Tibial artery (tissue), 4 donors: ENCODE measurements around the gene RPTOR.

Source experiments
- DNase-seq, 2 donors: peaks; one replicate each; pipeline ENCODE4 v3.0.0-alpha.2; 2019
- H3K27ac ChIP-seq, 2 donors: fragments of 200-600 bp; sonication (generic) in 1 of 2; 1 replicate in 1 of 2; 2 replicates in 1 of 2; pipeline ENCODE4 v1.5.1; 2018 to 2019; ENCODE audit warnings: mild to moderate bottlenecking in 1 of 2
- H3K27me3 ChIP-seq, 2 donors: fragments of 200-600 bp; sonication (generic) in 1 of 2; one replicate each; pipeline versions ENCODE4 v1.5.1 to v1.6.0; 2016 to 2019
- H3K36me3 ChIP-seq, 3 donors: fragments of 200-600 bp; sonication (generic) in 2 of 3; one replicate each; pipeline ENCODE4 v1.5.1; 2016 to 2019; ENCODE audit warnings: mild to moderate bottlenecking in 2 of 3
- H3K4me1 ChIP-seq, 4 donors: fragments of 200-600 bp; sonication (generic) in 2 of 4; 1 replicate in 3 of 4; 2 replicates in 1 of 4; pipeline ENCODE4 v1.5.1; 2016 to 2019
- H3K4me3 ChIP-seq, 2 donors: fragments of 200-600 bp; sonication (generic) in 1 of 2; 1 replicate in 1 of 2; 2 replicates in 1 of 2; pipeline ENCODE4 v1.5.1; 2018 to 2019; ENCODE audit warnings: mild to moderate bottlenecking in 2 of 2
- H3K9me3 ChIP-seq, 3 donors: fragments of 200-600 bp; sonication (generic) in 1 of 3; one replicate each; pipeline ENCODE4 v1.5.1; 2016 to 2019
- intact Hi-C: fragments of 100-400 bp; cut with DNase I; formaldehyde crosslinking; loops from one replicate; pipeline ENCODE4 v1.15.0; 2023; ENCODE audit warnings: low total_unique reads
- TF ChIP-seq, protein P1 (sequence below), 2 experiments: fragments of 200-600 bp in 1 of 2; fragments of 450-650 bp in 1 of 2; IDR thresholded peaks; one replicate each; pipeline ENCODE4 v1.5.1; 2017 to 2019; ENCODE audit warnings: antibody characterized with exemption in 2 of 2, mild to moderate bottlenecking in 1 of 2, moderate library complexity in 1 of 2

RPTOR gene

GRCh38 chr17:80650751-80651518 lies 106.3 kb downstream of the RPTOR start:
- TF ChIP-seq, protein P1, sequence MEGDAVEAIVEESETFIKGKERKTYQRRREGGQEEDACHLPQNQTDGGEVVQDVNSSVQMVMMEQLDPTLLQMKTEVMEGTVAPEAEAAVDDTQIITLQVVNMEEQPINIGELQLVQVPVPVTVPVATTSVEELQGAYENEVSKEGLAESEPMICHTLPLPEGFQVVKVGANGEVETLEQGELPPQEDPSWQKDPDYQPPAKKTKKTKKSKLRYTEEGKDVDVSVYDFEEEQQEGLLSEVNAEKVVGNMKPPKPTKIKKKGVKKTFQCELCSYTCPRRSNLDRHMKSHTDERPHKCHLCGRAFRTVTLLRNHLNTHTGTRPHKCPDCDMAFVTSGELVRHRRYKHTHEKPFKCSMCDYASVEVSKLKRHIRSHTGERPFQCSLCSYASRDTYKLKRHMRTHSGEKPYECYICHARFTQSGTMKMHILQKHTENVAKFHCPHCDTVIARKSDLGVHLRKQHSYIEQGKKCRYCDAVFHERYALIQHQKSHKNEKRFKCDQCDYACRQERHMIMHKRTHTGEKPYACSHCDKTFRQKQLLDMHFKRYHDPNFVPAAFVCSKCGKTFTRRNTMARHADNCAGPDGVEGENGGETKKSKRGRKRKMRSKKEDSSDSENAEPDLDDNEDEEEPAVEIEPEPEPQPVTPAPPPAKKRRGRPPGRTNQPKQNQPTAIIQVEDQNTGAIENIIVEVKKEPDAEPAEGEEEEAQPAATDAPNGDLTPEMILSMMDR (IDR thresholded peaks at IDR 0.05), result no peak
- no peak overlapping the region for H3K4me3 ChIP-seq
- intact Hi-C loops, result no loop called here
- H3K27me3 ChIP-seq, result no peaks in the 10 kb centered on the region
- no peaks in the 10 kb centered on the region for H3K36me3 ChIP-seq
- peaks cover 0 to 4% (median 0%) of the 10 kb centered on the region in 3 donors for H3K9me3 ChIP-seq
- DNase-seq, result no peak
- H3K4me1 ChIP-seq, result peaks cover 0 to 15% (median 10%) of the 10 kb centered on the region in 4 donors
- no peak overlapping the region for H3K27ac ChIP-seq

DNA sequence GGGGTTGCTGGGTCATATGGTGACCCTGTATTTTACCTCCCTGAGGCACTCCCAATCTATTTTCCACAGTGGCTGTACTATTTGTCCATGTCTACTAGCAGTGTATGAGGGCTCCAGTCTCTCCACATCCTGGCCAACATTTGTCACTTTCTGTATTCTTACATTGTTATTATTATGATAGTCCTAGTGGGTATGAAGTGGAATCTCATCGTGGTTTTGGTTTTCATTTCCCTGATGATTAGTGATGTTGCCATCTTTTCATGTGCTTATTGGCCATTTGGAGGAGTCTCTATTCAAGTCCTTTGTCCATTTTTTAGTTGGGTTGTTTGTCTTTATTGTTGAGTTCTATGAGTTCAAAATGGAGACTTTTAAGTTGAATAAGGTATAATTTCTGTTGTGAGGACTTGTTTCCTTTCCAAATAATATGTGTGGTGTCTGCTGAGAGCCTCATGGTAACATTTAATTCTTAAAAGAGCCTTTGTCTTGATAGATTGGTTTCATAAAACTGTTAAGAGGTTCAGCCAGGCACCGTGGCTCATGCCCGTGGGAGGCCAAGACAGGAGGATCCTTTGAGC lies 108.2 kb downstream of the RPTOR start:
- TF ChIP-seq, protein P1 (IDR thresholded peaks at IDR 0.05), result no peak
- intact Hi-C loops, result no loop called here
- H3K9me3 ChIP-seq, result peaks cover 0 to 13% (median 3%) of the 10 kb centered on the region in 3 donors

GRCh38 chr17:80653856-80654255 lies 109.2 kb downstream of the RPTOR start:
- no peak overlapping the region for H3K4me3 ChIP-seq
- H3K27me3 ChIP-seq, result no peaks in the 10 kb centered on the region
- peaks cover 0 to 15% (median 10%) of the 10 kb centered on the region in 4 donors for H3K4me1 ChIP-seq
- DNase-seq, result no peak
- no peak overlapping the region for H3K27ac ChIP-seq
- H3K36me3 ChIP-seq, result no peaks in the 10 kb centered on the region
- peaks cover 0 to 13% (median 3%) of the 10 kb centered on the region in 3 donors for H3K9me3 ChIP-seq
- intact Hi-C loops, result no loop called here
- TF ChIP-seq, protein P1 (IDR thresholded peaks at IDR 0.05), result no peak

More for the DNA sequence above, 108.2 kb downstream of the RPTOR start:
- no peaks in the 10 kb centered on the region for H3K27me3 ChIP-seq
- no peaks in the 10 kb centered on the region for H3K36me3 ChIP-seq
- H3K4me1 ChIP-seq, result peaks cover 0 to 15% (median 10%) of the 10 kb centered on the region in 4 donors
- H3K4me3 ChIP-seq, result no peak overlapping the region
- DNase-seq, result no peak
- no peak overlapping the region for H3K27ac ChIP-seq

- Histone ChIP-seq H3K9me3 (peaks cover 0 to 13% (median 3%) of the 10 kb centered on the region in 3 donors), H3K4me1 (no peaks in the 10 kb centered on the region)
- no peak for DNase-seq
Measured at GRCh38 chr17:80655608-80656007, 111.0 kb downstream of the RPTOR start.

GRCh38 chr17:80656590-80656989 lies 112.0 kb downstream of the RPTOR start:
- Histone ChIP-seq H3K27me3 (no peaks in the 10 kb centered on the region), H3K4me1 (no peaks in the 10 kb centered on the region), H3K9me3 (peaks cover 0 to 13% (median 3%) of the 10 kb centered on the region in 3 donors), H3K27ac (no peak overlapping the region), H3K4me3 (no peak overlapping the region), H3K36me3 (no peaks in the 10 kb centered on the region)
- no peak for DNase-seq
- intact Hi-C loops, result no loop called here
- TF ChIP-seq, protein P1 (IDR thresholded peaks at IDR 0.05), result no peak

More at GRCh38 chr17:80655608-80656007, 111.0 kb downstream of the RPTOR start:
- Histone ChIP-seq H3K27ac (no peak overlapping the region), H3K36me3 (no peaks in the 10 kb centered on the region), H3K27me3 (no peaks in the 10 kb centered on the region), H3K4me3 (no peak overlapping the region)
- intact Hi-C loops, result no loop called here
- TF ChIP-seq, protein P1 (IDR thresholded peaks at IDR 0.05), result no peak
